PFSK-1 (cell line): ENCODE data around the gene ATG4A.

Source experiments
- POLR2AphosphoS5 ChIP-seq: IDR thresholded peaks from 2 replicates; pipeline ENCODE4 v1.6.1; 2012; ENCODE audit warnings: low read depth, mild to moderate bottlenecking, control low read depth, low read length, moderate library complexity
- TF ChIP-seq, protein P1 (sequence below), 2 experiments: IDR thresholded peaks; 2 replicates each; pipeline versions ENCODE4 v1.6.1 to v1.8.0; 2011 to 2012; ENCODE audit warnings: low read depth in 2 of 2, low read length in 2 of 2, control low read depth in 1 of 2, inconsistent platforms in 1 of 2, mild to moderate bottlenecking in 1 of 2, moderate library complexity in 1 of 2; ENCODE audit not compliant: insufficient read depth in 1 of 2

DNA sequence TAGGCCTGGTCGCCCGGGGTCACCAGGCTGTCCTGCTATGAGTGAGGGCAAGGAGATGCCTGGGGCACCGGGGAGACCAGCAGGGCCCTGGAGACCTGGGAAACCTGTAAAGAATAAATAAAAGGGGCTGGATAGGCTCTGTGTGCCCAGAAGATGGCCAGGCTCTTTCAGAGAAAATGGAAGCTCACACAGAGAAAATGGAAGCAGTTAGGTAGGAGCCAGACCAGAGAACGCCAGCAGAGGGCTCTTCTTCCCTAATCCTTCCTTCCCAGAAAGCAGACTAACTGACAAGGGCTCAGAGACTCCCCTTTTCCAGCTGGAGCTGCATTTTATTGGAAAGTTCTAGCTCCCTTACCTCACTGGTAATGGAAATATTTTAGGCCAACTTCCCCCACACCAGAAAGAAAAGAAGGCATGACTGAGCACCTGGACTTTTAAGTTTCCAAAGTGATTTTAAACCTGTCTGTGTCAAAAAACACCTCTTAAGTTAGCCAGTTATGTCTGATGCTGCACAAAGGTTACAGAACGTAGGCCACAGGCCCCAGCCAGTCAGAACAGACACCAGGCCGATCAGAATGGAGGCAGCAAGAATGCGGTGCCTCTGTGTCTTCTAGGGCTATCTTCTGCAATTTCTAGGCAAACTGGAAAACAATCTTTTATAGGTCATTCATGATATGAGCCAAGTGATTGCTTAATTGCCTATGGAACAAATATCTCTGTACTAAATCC lies 74.0 kb downstream of the ATG4A start:
- TF ChIP-seq, protein P1, sequence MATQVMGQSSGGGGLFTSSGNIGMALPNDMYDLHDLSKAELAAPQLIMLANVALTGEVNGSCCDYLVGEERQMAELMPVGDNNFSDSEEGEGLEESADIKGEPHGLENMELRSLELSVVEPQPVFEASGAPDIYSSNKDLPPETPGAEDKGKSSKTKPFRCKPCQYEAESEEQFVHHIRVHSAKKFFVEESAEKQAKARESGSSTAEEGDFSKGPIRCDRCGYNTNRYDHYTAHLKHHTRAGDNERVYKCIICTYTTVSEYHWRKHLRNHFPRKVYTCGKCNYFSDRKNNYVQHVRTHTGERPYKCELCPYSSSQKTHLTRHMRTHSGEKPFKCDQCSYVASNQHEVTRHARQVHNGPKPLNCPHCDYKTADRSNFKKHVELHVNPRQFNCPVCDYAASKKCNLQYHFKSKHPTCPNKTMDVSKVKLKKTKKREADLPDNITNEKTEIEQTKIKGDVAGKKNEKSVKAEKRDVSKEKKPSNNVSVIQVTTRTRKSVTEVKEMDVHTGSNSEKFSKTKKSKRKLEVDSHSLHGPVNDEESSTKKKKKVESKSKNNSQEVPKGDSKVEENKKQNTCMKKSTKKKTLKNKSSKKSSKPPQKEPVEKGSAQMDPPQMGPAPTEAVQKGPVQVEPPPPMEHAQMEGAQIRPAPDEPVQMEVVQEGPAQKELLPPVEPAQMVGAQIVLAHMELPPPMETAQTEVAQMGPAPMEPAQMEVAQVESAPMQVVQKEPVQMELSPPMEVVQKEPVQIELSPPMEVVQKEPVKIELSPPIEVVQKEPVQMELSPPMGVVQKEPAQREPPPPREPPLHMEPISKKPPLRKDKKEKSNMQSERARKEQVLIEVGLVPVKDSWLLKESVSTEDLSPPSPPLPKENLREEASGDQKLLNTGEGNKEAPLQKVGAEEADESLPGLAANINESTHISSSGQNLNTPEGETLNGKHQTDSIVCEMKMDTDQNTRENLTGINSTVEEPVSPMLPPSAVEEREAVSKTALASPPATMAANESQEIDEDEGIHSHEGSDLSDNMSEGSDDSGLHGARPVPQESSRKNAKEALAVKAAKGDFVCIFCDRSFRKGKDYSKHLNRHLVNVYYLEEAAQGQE (IDR thresholded peaks at IDR 0.05; ENCODE audit: insufficient read depth in 1 of 2, low read depth in 2 of 2, low read length in 2 of 2): no peak
- no peak for TF ChIP-seq POLR2AphosphoS5
